ENCODE results near the gene CIDEB. TPM values are rescaled to one million over a fixed set of nuclear protein-coding genes. Genes with fewer than 3 reads are reported as not detected.
A peak's percentile ranks its signal among the peaks of the same experiment; 100 is the strongest.
"Not testable (repeated sequence)": the region's sequence is repeated elsewhere in the genome, so short reads cannot be mapped to it uniquely, and the experiment has no call there.

Gene CIDEB
- 0.36 and 0.59 TPM in 2 replicates for total RNA-seq

- H3K36me3 ChIP-seq (ENCODE audit: insufficient read depth, low read length) = peaks cover 32% of the 10 kb centered on the region
- no peaks in the 10 kb centered on the region for H3K27me3 ChIP-seq (ENCODE audit: insufficient read depth, low read length)
- H3K4me3 ChIP-seq (ENCODE audit: insufficient read depth, low read length) = no peak within 1 kb of the TSS
- no peak within 1 kb of the TSS for H3K4me2 ChIP-seq (ENCODE audit: insufficient read depth, low read length)
- TF ChIP-seq CTCF (IDR thresholded peaks at IDR 0.05; ENCODE audit: extremely low read depth, low read depth, low read length) = peak; percentile 99
- no peaks in the 10 kb centered on the region for H4K20me1 ChIP-seq (ENCODE audit: insufficient read depth, low read length)
- peak; percentile 97 for DNase-seq (ENCODE audit: insufficient read length, low spot score, missing footprints)
- no peaks in the 10 kb centered on the region for H3K79me2 ChIP-seq (ENCODE audit: insufficient read depth, low read length)
- H2AFZ ChIP-seq (ENCODE audit: low read length) = no peak within 1 kb of the TSS
- peaks cover 15% of the 10 kb centered on the region for H3K4me1 ChIP-seq (ENCODE audit: insufficient read depth, low read length)
- H3K9me3 ChIP-seq (ENCODE audit: low read depth, low read length) = no peaks in the 10 kb centered on the region
- no peak within 1 kb of the TSS for H3K27ac ChIP-seq (ENCODE audit: low read depth, low read length)
Measured at GRCh38 chr14:24307575-24308341, at the start of gene CIDEB. CIDEB (minus strand) TSS chr14:24307977; CDS start chr14:24307858, 119 bp downstream.

DNA sequence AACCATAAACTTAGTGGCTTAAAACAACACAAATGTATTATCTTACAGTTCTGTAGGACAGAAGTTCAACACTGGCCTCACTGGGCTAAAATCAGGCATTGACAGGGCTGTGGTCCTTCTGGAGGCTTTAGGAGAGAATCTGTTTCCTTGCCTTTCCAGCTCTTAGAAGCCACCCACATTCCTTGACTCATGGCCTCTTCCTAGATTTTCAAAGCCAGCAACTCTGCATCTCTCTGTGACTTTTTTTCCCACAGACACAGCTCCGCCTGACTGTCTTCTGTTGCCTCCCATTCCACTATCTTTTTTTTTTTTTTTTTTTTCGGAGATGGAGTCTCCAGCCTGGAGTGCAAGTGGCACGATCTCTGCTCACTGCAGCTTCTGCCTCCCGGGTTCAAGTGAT, 48.4 kb upstream of the CIDEB start:
- Histone ChIP-seq H2AFZ (ENCODE audit: low read length) (no peak overlapping the region), H3K79me2 (ENCODE audit: insufficient read depth, low read length) (no peaks in the 10 kb centered on the region), H3K4me3 (ENCODE audit: insufficient read depth, low read length) (no peak overlapping the region), H3K4me1 (ENCODE audit: insufficient read depth, low read length) (peaks cover 37% of the 10 kb centered on the region), H3K27ac (ENCODE audit: low read depth, low read length) (no peak overlapping the region), H4K20me1 (ENCODE audit: insufficient read depth, low read length) (no peaks in the 10 kb centered on the region), H3K4me2 (ENCODE audit: insufficient read depth, low read length) (no peak overlapping the region), H3K9me3 (ENCODE audit: low read depth, low read length) (no peaks in the 10 kb centered on the region), H3K27me3 (ENCODE audit: insufficient read depth, low read length) (no peaks in the 10 kb centered on the region), H3K36me3 (ENCODE audit: insufficient read depth, low read length) (no peaks in the 10 kb centered on the region)
- no peak for TF ChIP-seq CTCF (IDR thresholded peaks at IDR 0.05; ENCODE audit: extremely low read depth, low read depth, low read length)
- DNase-seq (ENCODE audit: insufficient read length, low spot score, missing footprints) = no peak

- no peaks in the 10 kb centered on the region for H3K79me2 ChIP-seq (ENCODE audit: insufficient read depth, low read length)
- H4K20me1 ChIP-seq (ENCODE audit: insufficient read depth, low read length) = no peaks in the 10 kb centered on the region
- DNase-seq (ENCODE audit: insufficient read length, low spot score, missing footprints) = no peak
- no peaks in the 10 kb centered on the region for H3K9me3 ChIP-seq (ENCODE audit: low read depth, low read length)
- H3K4me2 ChIP-seq (ENCODE audit: insufficient read depth, low read length) = no peak overlapping the region
- no peaks in the 10 kb centered on the region for H3K36me3 ChIP-seq (ENCODE audit: insufficient read depth, low read length)
- H3K27me3 ChIP-seq (ENCODE audit: insufficient read depth, low read length) = no peaks in the 10 kb centered on the region
- peaks cover 30% of the 10 kb centered on the region for H3K4me1 ChIP-seq (ENCODE audit: insufficient read depth, low read length)
- no peak overlapping the region for H3K27ac ChIP-seq (ENCODE audit: low read depth, low read length)
- H3K4me3 ChIP-seq (ENCODE audit: insufficient read depth, low read length) = no peak overlapping the region
- H2AFZ ChIP-seq (ENCODE audit: low read length) = no peak overlapping the region
- TF ChIP-seq CTCF (IDR thresholded peaks at IDR 0.05; ENCODE audit: extremely low read depth, low read depth, low read length) = no peak
Measured at GRCh38 chr14:24355009-24355408, 47.2 kb upstream of the CIDEB start.

DNA sequence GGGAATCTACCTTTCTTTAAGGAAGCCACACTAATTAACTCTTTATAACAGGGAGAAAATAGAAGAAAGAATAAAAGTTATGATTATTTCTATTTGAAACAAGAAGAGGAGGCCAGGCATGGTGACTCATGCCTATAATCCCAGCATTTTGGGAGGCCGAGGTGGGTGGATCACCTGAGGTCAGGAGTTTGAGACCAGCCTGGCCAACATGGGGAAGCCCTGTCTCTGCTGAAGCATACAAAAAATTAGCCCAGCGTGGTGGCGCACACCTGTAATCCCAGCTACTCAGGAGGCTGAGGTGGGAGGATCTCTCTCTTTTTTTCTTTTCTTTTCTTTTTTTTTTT, 46.7 kb upstream of the CIDEB start:
- Histone ChIP-seq H3K4me1 (ENCODE audit: insufficient read depth, low read length) (peaks cover 30% of the 10 kb centered on the region), H3K27ac (ENCODE audit: low read depth, low read length) (peak overlapping the region; percentile 9)
- H3K4me3 ChIP-seq (ENCODE audit: insufficient read depth, low read length); H3K36me3 ChIP-seq (ENCODE audit: insufficient read depth, low read length); H4K20me1 ChIP-seq (ENCODE audit: insufficient read depth, low read length); H3K27me3 ChIP-seq (ENCODE audit: insufficient read depth, low read length); H3K4me2 ChIP-seq (ENCODE audit: insufficient read depth, low read length); DNase-seq (ENCODE audit: insufficient read length, low spot score, missing footprints); H3K9me3 ChIP-seq (ENCODE audit: low read depth, low read length); H2AFZ ChIP-seq (ENCODE audit: low read length); H3K79me2 ChIP-seq (ENCODE audit: insufficient read depth, low read length): not testable (repeated sequence)

All from osteoblast (primary cell).